H1 (cell line): ENCODE data around the gene RBM20. TPM values are rescaled to one million over a fixed set of nuclear protein-coding genes. Genes with fewer than 3 reads are reported as not detected.

ENCODE experiments used
- CTCF ChIA-PET: fragments of 300-600 bp; sonication (Branson Sonifier 250); formaldehyde crosslinking; loops from one replicate; lab custom pipeline; 2021; ENCODE audit not compliant: partially characterized antibody; lab: Charles Lee
- POLR2A ChIA-PET: fragments of 300-600 bp; sonication (Branson Sonifier 250); formaldehyde crosslinking; loops from one replicate; lab custom pipeline; 2021; ENCODE audit warnings: inconsistent platforms; ENCODE audit not compliant: partially characterized antibody; lab: Charles Lee
- DNase-seq, 2 experiments: peaks; one replicate each; pipeline versions ENCODE4 v3.0.0 to v3.0.0-alpha.2; 2010 to 2022; ENCODE audit warnings: low spot score in 2 of 2, low read depth in 1 of 2, mixed read lengths in 1 of 2
- FAIRE-seq: peaks from 2 replicates; lab custom pipeline; 2011; peaks lifted over from hg19 to GRCh38; lab: Jason Lieb, UNC
- H2AFZ ChIP-seq: 2 replicates; pipeline ENCODE4 v1.8.1; 2012; ENCODE audit warnings: low read length, inconsistent platforms
- H2AK5ac ChIP-seq: 2 replicates; pipeline ENCODE4 v1.6.1; 2013; ENCODE audit warnings: low read depth, low read length
- H2BK120ac ChIP-seq: replicated peaks from 2 replicates; pipeline ENCODE3; 2013; ENCODE audit warnings: low read depth, low read length, inconsistent platforms
- H2BK12ac ChIP-seq: 2 replicates; pipeline ENCODE4 v1.6.1; 2013; ENCODE audit warnings: low read depth, low read length
- H2BK15ac ChIP-seq: 2 replicates; pipeline ENCODE4 v1.6.1; 2013; ENCODE audit warnings: low read length
- H2BK20ac ChIP-seq: 2 replicates; pipeline ENCODE4 v1.6.1; 2013; ENCODE audit warnings: low read length
- H2BK5ac ChIP-seq: 2 replicates; pipeline ENCODE4 v1.6.1; 2013; ENCODE audit warnings: low read depth, low read length
- H3K14ac ChIP-seq: 2 replicates; pipeline ENCODE4 v1.6.1; 2013; ENCODE audit warnings: inconsistent platforms; ENCODE audit not compliant: insufficient read length
- H3K18ac ChIP-seq: 2 replicates; pipeline ENCODE4 v1.6.1; 2013; ENCODE audit warnings: low read length; ENCODE audit errors: extremely low read depth
- H3K23ac ChIP-seq: 2 replicates; pipeline ENCODE4 v1.6.1; 2013; ENCODE audit warnings: inconsistent platforms; ENCODE audit not compliant: insufficient read length
- H3K23me2 ChIP-seq: 2 replicates; pipeline ENCODE4 v1.6.1; 2013; ENCODE audit warnings: low read depth, low read length
- H3K27ac ChIP-seq: 2 replicates; pipeline ENCODE4 v1.6.1; 2011; ENCODE audit warnings: low read depth, low read length, inconsistent platforms
- H3K27me3 ChIP-seq, 4 experiments: replicated peaks in 1 of 4; 1 replicate in 1 of 4; 2 replicates in 3 of 4; pipeline versions ENCODE4 v1.6.1 to v1.8.1; 2011 to 2013; ENCODE audit warnings: low read length in 3 of 4, mild to moderate bottlenecking in 3 of 4, inconsistent platforms in 2 of 4, mixed read lengths in 2 of 4, moderate library complexity in 1 of 4; ENCODE audit not compliant: control insufficient read depth in 3 of 4, insufficient read depth in 3 of 4; ENCODE audit errors: extremely low read depth in 1 of 4
- H3K36me3 ChIP-seq, 4 experiments: 2 replicates each; pipeline versions ENCODE4 v1.6.1 to v1.8.1; 2011 to 2013; ENCODE audit warnings: mild to moderate bottlenecking in 4 of 4, low read length in 3 of 4, moderate library complexity in 2 of 4, control low read depth in 1 of 4, inconsistent platforms in 1 of 4; ENCODE audit not compliant: insufficient read depth in 4 of 4, control insufficient read depth in 2 of 4
- H3K4ac ChIP-seq: replicated peaks from 2 replicates; pipeline ENCODE3; 2013; ENCODE audit warnings: low read length, low read depth, mixed read lengths, inconsistent platforms; ENCODE audit not compliant: insufficient read length
- H3K4me1 ChIP-seq, 4 experiments: replicated peaks in 1 of 4; 1 replicate in 1 of 4; 2 replicates in 3 of 4; pipeline versions ENCODE4 v1.6.1 to v1.8.1; 2011 to 2013; ENCODE audit warnings: low read length in 3 of 4, inconsistent platforms in 2 of 4, mixed read lengths in 1 of 4; ENCODE audit not compliant: insufficient read depth in 4 of 4, control insufficient read depth in 3 of 4
- H3K4me2 ChIP-seq, 2 experiments: 2 replicates each; pipeline versions ENCODE4 v1.6.1 to v1.8.1; 2011 to 2013; ENCODE audit warnings: low read depth in 2 of 2, low read length in 2 of 2, control low read depth in 1 of 2, inconsistent platforms in 1 of 2, mild to moderate bottlenecking in 1 of 2; ENCODE audit not compliant: insufficient read depth in 1 of 2
- H3K4me3 ChIP-seq, 4 experiments: fragments of 200-600, 300-600 bp in 1 of 4; sonication (generic), shearing (Covaris generic), sonication (Bioruptor Twin) in 1 of 4; 2 replicates each; pipeline versions ENCODE4 v1.5.1 to v1.8.1; 2011 to 2016; ENCODE audit warnings: low read length in 4 of 4, low read depth in 3 of 4, control low read depth in 2 of 4, inconsistent platforms in 2 of 4, mild to moderate bottlenecking in 2 of 4, mixed read lengths in 1 of 4, moderate library complexity in 1 of 4; ENCODE audit not compliant: insufficient read depth in 2 of 4; ENCODE audit errors: extremely low read depth in 1 of 4
- H3K56ac ChIP-seq: replicated peaks from 2 replicates; pipeline ENCODE3; 2013; ENCODE audit warnings: low read depth, mild to moderate bottlenecking, mixed read lengths, low read length, inconsistent platforms; ENCODE audit not compliant: insufficient read length
- H3K79me1 ChIP-seq: 2 replicates; pipeline ENCODE4 v1.6.1; 2013; ENCODE audit warnings: low read depth, low read length, control low read depth
- H3K79me2 ChIP-seq, 2 experiments: 2 replicates each; pipeline versions ENCODE4 v1.6.1 to v1.8.1; 2012 to 2013; ENCODE audit warnings: low read length in 2 of 2, mild to moderate bottlenecking in 2 of 2, inconsistent platforms in 1 of 2; ENCODE audit not compliant: insufficient read depth in 2 of 2, control insufficient read depth in 1 of 2
- H3K9ac ChIP-seq, 4 experiments: replicated peaks in 1 of 4; 1 replicate in 1 of 4; 2 replicates in 3 of 4; pipeline versions ENCODE4 v1.6.1 to v1.8.1; 2011 to 2013; ENCODE audit warnings: low read depth in 3 of 4, low read length in 3 of 4, control low read depth in 2 of 4, mild to moderate bottlenecking in 2 of 4, moderate library complexity in 2 of 4, inconsistent platforms in 1 of 4; ENCODE audit errors: extremely low read depth in 1 of 4
- H3K9me3 ChIP-seq, 2 experiments: 2 replicates each; pipeline versions ENCODE4 v1.6.1 to v1.8.1; 2012 to 2013; ENCODE audit warnings: mild to moderate bottlenecking in 2 of 2, moderate library complexity in 2 of 2, control low read depth in 1 of 2, inconsistent platforms in 1 of 2, low read depth in 1 of 2, low read length in 1 of 2, mixed read lengths in 1 of 2; ENCODE audit not compliant: insufficient read depth in 2 of 2
- H4K20me1 ChIP-seq, 2 experiments: replicated peaks in 1 of 2; 2 replicates each; pipeline versions ENCODE3 to v1.8.1; 2011 to 2013; ENCODE audit warnings: inconsistent platforms in 2 of 2, low read length in 2 of 2, mild to moderate bottlenecking in 1 of 2; ENCODE audit not compliant: insufficient read depth in 2 of 2, control insufficient read depth in 1 of 2
- H4K5ac ChIP-seq: 2 replicates; pipeline ENCODE4 v1.6.1; 2013; ENCODE audit warnings: low read length, low read depth, mixed read lengths, inconsistent platforms; ENCODE audit not compliant: insufficient read length
- H4K8ac ChIP-seq: 2 replicates; pipeline ENCODE4 v1.8.0; 2013; ENCODE audit warnings: mild to moderate bottlenecking, moderate library complexity, low read length, inconsistent platforms; ENCODE audit not compliant: insufficient read depth; ENCODE audit errors: extremely low read depth
- H4K91ac ChIP-seq: replicated peaks from 2 replicates; pipeline ENCODE3; 2013; ENCODE audit warnings: low read length, mixed read lengths, inconsistent platforms; ENCODE audit not compliant: insufficient read length
- CEBPB ChIP-seq: IDR thresholded peaks from 2 replicates; pipeline ENCODE4 v1.6.1; 2012; ENCODE audit warnings: low read depth, low read length
- CREB1 ChIP-seq: IDR thresholded peaks from 2 replicates; pipeline ENCODE4 v1.6.1; 2012; ENCODE audit warnings: inconsistent platforms
- GABPA ChIP-seq: IDR thresholded peaks from 2 replicates; pipeline ENCODE4 v1.6.1; 2011; ENCODE audit warnings: mild to moderate bottlenecking, low read length, moderate library complexity, borderline replicate concordance; ENCODE audit not compliant: insufficient read depth
- HDAC6 ChIP-seq: IDR thresholded peaks from one replicate; pipeline ENCODE4 v1.7.1; 2012; ENCODE audit warnings: low read depth, mild to moderate bottlenecking, inconsistent platforms, low read length, moderate library complexity
- MAFK ChIP-seq: IDR thresholded peaks from 2 replicates; pipeline ENCODE4 v1.6.1; 2012; ENCODE audit warnings: low read depth, mild to moderate bottlenecking, improper control_type of control experiment, low read length
- POLR2A ChIP-seq, 2 experiments: IDR thresholded peaks; 1 replicate in 1 of 2; 2 replicates in 1 of 2; pipeline ENCODE4 v1.6.1; 2011; ENCODE audit warnings: low read depth in 2 of 2, low read length in 2 of 2, mild to moderate bottlenecking in 2 of 2; ENCODE audit errors: control extremely low read depth in 1 of 2
- RAD21 ChIP-seq, 2 experiments: IDR thresholded peaks in 1 of 2; conservative IDR thresholded peaks in 1 of 2; 2 replicates each; pipeline ENCODE4 v1.6.1; 2011; ENCODE audit warnings: low read depth in 2 of 2, low read length in 2 of 2, improper control_type of control experiment in 1 of 2, inconsistent platforms in 1 of 2, mild to moderate bottlenecking in 1 of 2, moderate library complexity in 1 of 2
- SIN3A ChIP-seq, 2 experiments: IDR thresholded peaks in 1 of 2; conservative IDR thresholded peaks in 1 of 2; 2 replicates each; pipeline ENCODE4 v1.6.1; 2011 to 2012; ENCODE audit warnings: low read length in 2 of 2, improper control_type of control experiment in 1 of 2, low read depth in 1 of 2, mild to moderate bottlenecking in 1 of 2
- TAF1 ChIP-seq: IDR thresholded peaks from 2 replicates; pipeline ENCODE4 v1.6.1; 2011; ENCODE audit warnings: mild to moderate bottlenecking, low read depth, low read length
- TEAD4 ChIP-seq: IDR thresholded peaks from 2 replicates; pipeline ENCODE4 v1.6.1; 2012; ENCODE audit warnings: low read depth, low read length, inconsistent platforms, mixed read lengths
- WGBS, 2 experiments: shearing (Covaris generic) in 1 of 2; methylation state at CpG; one replicate each; pipeline versions ENCODE4 v1.1.6 to v1.1.7; 2013 to 2015; ENCODE audit warnings: low lambda C conversion rate in 2 of 2, mixed read lengths in 2 of 2, inconsistent platforms in 1 of 2, low coverage in 1 of 2, missing lambda C conversion rate in 1 of 2; ENCODE audit not compliant: insufficient replicate concordance in 2 of 2, insufficient coverage in 1 of 2, insufficient read length in 1 of 2; ENCODE audit errors: extremely low coverage in 1 of 2, missing lambda C conversion rate in 1 of 2; 5-methylcytosine and 5-hydroxymethylcytosine counted together
- polyA plus RNA-seq, 7 experiments: library from polyadenylated mRNA; depleted of rRNA in 3 of 7; stranded (reverse) in 5 of 7; unstranded in 2 of 7; fragments of >200 nt in 5 of 7; fragments of 200-250 nt in 2 of 7; gene quantifications; 1 replicate in 5 of 7; 2 replicates in 1 of 7; 4 replicates in 1 of 7; pipeline versions ENCODE4 v1.2.1 to v1.2.3, GENCODE V29; 2011 to 2013; ENCODE audit warnings: missing spikeins in 2 of 7, mixed read lengths in 2 of 7
- total RNA-seq: library from RNA; stranded (reverse); fragmentation: NEBNext Ultra II Directional; extraction: Animal tissue kit (Norgen Biotek cat#: 25700); gene quantifications from 2 replicates; pipeline ENCODE4 v1.2.1, GENCODE V29; 2021
- TF ChIP-seq, protein P1 (sequence below), 3 experiments: IDR thresholded peaks; 1 replicate in 2 of 3; 2 replicates in 1 of 3; pipeline versions ENCODE4 v1.5.1 to v1.6.1; 2011; ENCODE audit warnings: low read length in 3 of 3, mild to moderate bottlenecking in 3 of 3, inconsistent platforms in 2 of 3, low read depth in 1 of 3, moderate library complexity in 1 of 3; ENCODE audit not compliant: insufficient read depth in 1 of 3; ENCODE audit errors: control extremely low read depth in 1 of 3

Gene RBM20
- total and polyA plus RNA-seq, 2 of the 8 experiments (the other 6 are each of a cell fraction or from before 2014, with no cell fraction given) = 0.05 to 0.63 TPM

DNA sequence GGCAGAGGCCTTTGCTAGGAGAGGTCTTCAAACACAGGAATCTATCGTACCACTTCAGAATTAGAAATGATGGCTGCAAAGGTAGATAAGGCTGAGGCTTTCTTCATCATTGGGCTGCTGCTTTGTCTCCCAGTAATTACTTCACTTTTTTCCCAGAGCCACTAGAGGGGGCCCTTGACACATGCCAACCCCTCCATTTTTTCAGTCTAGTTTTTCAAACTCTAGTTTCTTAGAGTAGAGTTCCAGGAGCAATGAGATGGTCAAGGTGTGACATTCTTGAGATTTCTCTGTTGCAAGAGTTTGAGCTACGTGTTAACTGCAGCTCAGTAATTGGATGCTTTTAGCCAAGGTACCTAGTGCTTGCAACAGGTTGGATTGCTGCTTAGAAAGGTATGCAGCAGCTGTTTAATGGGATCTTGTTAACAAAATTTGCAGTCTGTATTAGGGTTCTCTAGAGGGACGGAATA, 33.8 kb upstream of the RBM20 start:
- Histone ChIP-seq H2BK20ac (no peak overlapping the region), H3K14ac (no peak overlapping the region), H3K4me3 (no peak overlapping the region), H3K36me3 (peaks cover 0 to 9% (median 0%) of the 10 kb centered on the region in 4 experiments; a peak in 3 of 8 replicates), H4K5ac (no peak overlapping the region), H3K4me1 (peaks cover 5 to 9% (median 8%) of the 10 kb centered on the region in 4 experiments), H3K18ac (no peak overlapping the region), H3K9me3 (no peaks in the 10 kb centered on the region), H2AFZ (no peak overlapping the region), H4K91ac (no peak overlapping the region), H3K27me3 (no peaks in the 10 kb centered on the region), H2BK5ac (no peak overlapping the region), H2BK15ac (no peak overlapping the region), H3K9ac (no peak overlapping the region), H2BK12ac (no peak overlapping the region), H3K56ac (no peak overlapping the region), H3K4ac (no peak overlapping the region), H2AK5ac (no peak overlapping the region), H2BK120ac (no peak overlapping the region), H4K8ac (no peak overlapping the region), H3K79me2 (no peaks in the 10 kb centered on the region), H3K79me1 (no peaks in the 10 kb centered on the region), H4K20me1 (no peaks in the 10 kb centered on the region), H3K23ac (no peak overlapping the region), H3K27ac (no peak overlapping the region), H3K4me2 (no peak overlapping the region; a peak in 1 of 4 replicates), H3K23me2 (no peaks in the 10 kb centered on the region)
- FAIRE-seq (peak; percentile 80), DNase-seq (peak in 1 of 2 experiments; percentile 51)
- ChIA-PET POLR2A (interaction anchor here (0.6 to 1.9 kb wide), 2 partner anchors 33 to 43 kb away, joined by 4 read pairs; partner anchors contain the start of gene RBM20), CTCF (interaction anchor here (0.6 to 14.3 kb wide), 35 partner anchors 9 to 336 kb away, joined by 3 to 237 read pairs (median 4); partner anchors contain the start of gene RBM20)
- 37% methylated on average over 3 of the region's 3 CpGs; no CpG with 5 or more reads in 1 of the 2 experiments for WGBS, 2 experiments
- TF ChIP-seq, protein P1, sequence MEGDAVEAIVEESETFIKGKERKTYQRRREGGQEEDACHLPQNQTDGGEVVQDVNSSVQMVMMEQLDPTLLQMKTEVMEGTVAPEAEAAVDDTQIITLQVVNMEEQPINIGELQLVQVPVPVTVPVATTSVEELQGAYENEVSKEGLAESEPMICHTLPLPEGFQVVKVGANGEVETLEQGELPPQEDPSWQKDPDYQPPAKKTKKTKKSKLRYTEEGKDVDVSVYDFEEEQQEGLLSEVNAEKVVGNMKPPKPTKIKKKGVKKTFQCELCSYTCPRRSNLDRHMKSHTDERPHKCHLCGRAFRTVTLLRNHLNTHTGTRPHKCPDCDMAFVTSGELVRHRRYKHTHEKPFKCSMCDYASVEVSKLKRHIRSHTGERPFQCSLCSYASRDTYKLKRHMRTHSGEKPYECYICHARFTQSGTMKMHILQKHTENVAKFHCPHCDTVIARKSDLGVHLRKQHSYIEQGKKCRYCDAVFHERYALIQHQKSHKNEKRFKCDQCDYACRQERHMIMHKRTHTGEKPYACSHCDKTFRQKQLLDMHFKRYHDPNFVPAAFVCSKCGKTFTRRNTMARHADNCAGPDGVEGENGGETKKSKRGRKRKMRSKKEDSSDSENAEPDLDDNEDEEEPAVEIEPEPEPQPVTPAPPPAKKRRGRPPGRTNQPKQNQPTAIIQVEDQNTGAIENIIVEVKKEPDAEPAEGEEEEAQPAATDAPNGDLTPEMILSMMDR (IDR thresholded peaks at IDR 0.05; ENCODE audit: control extremely low read depth in 1 of 3, insufficient read depth in 1 of 3, low read depth in 1 of 3, low read length in 3 of 3) = peak; percentile 17 to 87 (median 78)
- TF ChIP-seq CEBPB = peak; percentile 81
- TF ChIP-seq GABPA = no peak
- TF ChIP-seq RAD21 (IDR thresholded peaks at IDR 0.05 in 1 of 2, conservative IDR thresholded peaks at IDR 0.05 in 1 of 2; ENCODE audit: low read depth in 2 of 2, low read length in 2 of 2) = peak; percentile 95 to 98
- TF ChIP-seq POLR2A (IDR thresholded peaks at IDR 0.05; ENCODE audit: control extremely low read depth in 1 of 2, low read depth in 2 of 2, low read length in 2 of 2) = no peak
- 0 out of 2 replicates have a peak, but pooled peaks have one; percentile 7 for TF ChIP-seq CREB1
- TF ChIP-seq SIN3A (conservative IDR thresholded peaks at IDR 0.05 in 1 of 2, IDR thresholded peaks at IDR 0.05 in 1 of 2; ENCODE audit: low read depth in 1 of 2, low read length in 2 of 2) = no peak
- TF ChIP-seq MAFK = no peak
- peak; percentile 76; the same call in 1 of the 2 replicates for TF ChIP-seq TEAD4
- TF ChIP-seq TAF1 = 0 out of 2 replicates have a peak, but pooled peaks have one; percentile 18
- TF ChIP-seq HDAC6 = no peak
